Measurements from ENCODE around the gene FSTL5. TPM values are rescaled to one million over a fixed set of nuclear protein-coding genes. Genes with fewer than 3 reads are reported as not detected.

FSTL5 gene
- total RNA-seq, 4 donors from 2014 or later = not detected

- no peaks in the 10 kb centered on the region for H3K27me3 ChIP-seq
- no peaks in the 10 kb centered on the region for H3K9me3 ChIP-seq
- no peak for ATAC-seq
- H3K4me3 ChIP-seq = no peak overlapping the region
- DNase-seq = no peak
- no peak overlapping the region for H3K27ac ChIP-seq
- TF ChIP-seq CTCF (IDR thresholded peaks at IDR 0.05 in 4 of 5, conservative IDR thresholded peaks at IDR 0.05 in 1 of 5) (no peak), POLR2A (IDR thresholded peaks at IDR 0.05) (no peak)
- H3K36me3 ChIP-seq = no peaks in the 10 kb centered on the region
- in situ Hi-C loops (cut with MboI; ENCODE audit: low sequenced_read_pairs in 4 of 4) (no loop called here), intact Hi-C loops (cut with DNase I; ENCODE audit: low total_unique reads) (no loop called here)
- H3K4me1 ChIP-seq = no peaks in the 10 kb centered on the region
Observed at GRCh38 chr4:161988946-161989345, 174.9 kb downstream of the FSTL5 start.

- intact Hi-C loops (cut with DNase I; ENCODE audit: low total_unique reads) = no loop called here
- Histone ChIP-seq H3K27ac (no peak overlapping the region), H3K9me3 (no peaks in the 10 kb centered on the region), H3K27me3 (no peaks in the 10 kb centered on the region), H3K36me3 (no peaks in the 10 kb centered on the region), H3K4me3 (no peak overlapping the region), H3K4me1 (no peaks in the 10 kb centered on the region)
- DNase-seq = no peak
- no peak for TF ChIP-seq POLR2A (IDR thresholded peaks at IDR 0.05)
- no peak for TF ChIP-seq CTCF (IDR thresholded peaks at IDR 0.05 in 4 of 5, conservative IDR thresholded peaks at IDR 0.05 in 1 of 5)
- in situ Hi-C loops (cut with MboI; ENCODE audit: low sequenced_read_pairs in 4 of 4) = no loop called here
- no peak for ATAC-seq
Observed at GRCh38 chr4:161987611-161988010, 176.2 kb downstream of the FSTL5 start.

GRCh38 chr4:161952382-161952781 is 211.4 kb downstream of the FSTL5 start:
- in situ Hi-C loops (cut with MboI; ENCODE audit: low sequenced_read_pairs in 4 of 4) (no loop called here), intact Hi-C loops (cut with DNase I; ENCODE audit: low total_unique reads) (no loop called here)
- no peaks in the 10 kb centered on the region for H3K36me3 ChIP-seq
- no peak for TF ChIP-seq CTCF (IDR thresholded peaks at IDR 0.05 in 4 of 5, conservative IDR thresholded peaks at IDR 0.05 in 1 of 5)
- TF ChIP-seq POLR2A (IDR thresholded peaks at IDR 0.05) = no peak
- no peak for ATAC-seq
- no peaks in the 10 kb centered on the region for H3K4me1 ChIP-seq
- no peak for DNase-seq
- no peak overlapping the region for H3K27ac ChIP-seq
- no peaks in the 10 kb centered on the region for H3K27me3 ChIP-seq
- H3K4me3 ChIP-seq = no peak overlapping the region
- no peaks in the 10 kb centered on the region for H3K9me3 ChIP-seq

GRCh38 chr4:161949946-161950725 is 213.7 kb downstream of the FSTL5 start:
- H3K27ac ChIP-seq = no peak overlapping the region
- no peak for DNase-seq
- H3K4me3 ChIP-seq = no peak overlapping the region
- H3K4me1 ChIP-seq = no peaks in the 10 kb centered on the region
- no peak for ATAC-seq
- intact Hi-C loops (cut with DNase I; ENCODE audit: low total_unique reads) = no loop called here
- in situ Hi-C loops (cut with MboI; ENCODE audit: low sequenced_read_pairs in 4 of 4) = no loop called here
- TF ChIP-seq CTCF (IDR thresholded peaks at IDR 0.05 in 4 of 5, conservative IDR thresholded peaks at IDR 0.05 in 1 of 5) (no peak), POLR2A (IDR thresholded peaks at IDR 0.05) (no peak)
- H3K9me3 ChIP-seq = no peaks in the 10 kb centered on the region
- H3K27me3 ChIP-seq = no peaks in the 10 kb centered on the region
- no peaks in the 10 kb centered on the region for H3K36me3 ChIP-seq
